Endothelial cell of umbilical vein (primary cell): ENCODE data around the gene ZNF565. TPM values are rescaled to one million over a fixed set of nuclear protein-coding genes. Genes with fewer than 3 reads are reported as not detected.

ENCODE experiments used
- BruUV-seq: library from RNA; stranded (reverse); fragments of 400-500 nt; replicated peaks from 2 replicates; lab custom pipeline; 2021; lab: Mats Ljungman, UMichigan
- CTCF ChIA-PET: fragments of 300-600, 350-600 bp; sonication (Branson Sonifier 250); formaldehyde crosslinking; loops from one replicate; lab custom pipeline; 2021; ENCODE audit warnings: antibody characterized with exemption, inconsistent platforms; lab: Charles Lee
- POLR2A ChIA-PET: fragments of 300-600, 350-600 bp; sonication (Branson Sonifier 250); formaldehyde crosslinking; loops from one replicate; lab custom pipeline; 2021; ENCODE audit warnings: antibody characterized with exemption, inconsistent platforms; lab: Charles Lee
- DNase-seq: peaks from one replicate; pipeline ENCODE4 v3.0.0-alpha.2; 2011; ENCODE audit warnings: low read depth, low spot score
- FAIRE-seq: peaks from 2 replicates; lab custom pipeline; 2011; peaks lifted over from hg19 to GRCh38; lab: Jason Lieb, UNC
- H2AFZ ChIP-seq: 2 replicates; pipeline ENCODE4 v1.6.0; 2012; ENCODE audit warnings: low read depth, low read length, control low read depth, inconsistent platforms
- H3K27ac ChIP-seq: 2 replicates; pipeline ENCODE4 v1.5.1; 2011; ENCODE audit warnings: low read depth, mild to moderate bottlenecking, control low read depth, low read length, moderate library complexity; ENCODE audit not compliant: insufficient read depth
- H3K27me3 ChIP-seq, 2 experiments: 2 replicates each; pipeline versions ENCODE4 v1.6.0 to v1.6.1; 2011; ENCODE audit warnings: low read length in 2 of 2, mixed read lengths in 1 of 2; ENCODE audit not compliant: control insufficient read depth in 2 of 2, insufficient read depth in 2 of 2
- H3K36me3 ChIP-seq, 2 experiments: 2 replicates in 1 of 2; 3 replicates in 1 of 2; pipeline ENCODE4 v1.5.1; 2011; ENCODE audit warnings: low read length in 2 of 2, mild to moderate bottlenecking in 1 of 2, moderate library complexity in 1 of 2; ENCODE audit not compliant: control insufficient read depth in 2 of 2, insufficient read depth in 2 of 2; ENCODE audit errors: extremely low read depth in 1 of 2
- H3K4me1 ChIP-seq: 3 replicates; pipeline ENCODE4 v1.5.1; 2011; ENCODE audit warnings: mild to moderate bottlenecking, low read length; ENCODE audit not compliant: control insufficient read depth, insufficient read depth; ENCODE audit errors: extremely low read depth
- H3K4me2 ChIP-seq: 2 replicates; pipeline ENCODE4 v1.6.1; 2011; ENCODE audit warnings: low read length, control low read depth, mixed read lengths; ENCODE audit not compliant: insufficient read depth
- H3K4me3 ChIP-seq, 3 experiments: fragments of 200-600 bp in 1 of 3; sonication (generic), shearing (Covaris generic) in 1 of 3; replicated peaks in 1 of 3; 2 replicates each; pipeline ENCODE4 v1.5.1; 2011 to 2016; ENCODE audit warnings: control low read depth in 3 of 3, low read length in 3 of 3, mild to moderate bottlenecking in 2 of 3, inconsistent platforms in 1 of 3, low read depth in 1 of 3, moderate library complexity in 1 of 3; ENCODE audit not compliant: insufficient read depth in 1 of 3
- H3K79me2 ChIP-seq: 2 replicates; pipeline ENCODE4 v1.6.0; 2012; ENCODE audit warnings: low read length, inconsistent platforms; ENCODE audit not compliant: control insufficient read depth, insufficient read depth
- H3K9ac ChIP-seq: replicated peaks from 2 replicates; pipeline ENCODE3; 2011; ENCODE audit warnings: low read length, control low read depth; ENCODE audit not compliant: insufficient read depth; ENCODE audit errors: extremely low read depth
- H3K9me1 ChIP-seq: replicated peaks from 3 replicates; pipeline ENCODE4 v1.6.0; 2011; ENCODE audit warnings: mild to moderate bottlenecking, low read length; ENCODE audit not compliant: control insufficient read depth, insufficient read depth; ENCODE audit errors: extremely low read depth
- H3K9me3 ChIP-seq: replicated peaks from 2 replicates; pipeline ENCODE4 v1.5.1; 2012; ENCODE audit warnings: low read length, inconsistent platforms; ENCODE audit not compliant: control insufficient read depth, insufficient read depth
- H4K20me1 ChIP-seq: replicated peaks from 2 replicates; pipeline ENCODE3; 2011; ENCODE audit warnings: mild to moderate bottlenecking, low read length; ENCODE audit not compliant: control insufficient read depth, insufficient read depth; ENCODE audit errors: extremely low read depth
- CTCF ChIP-seq, 2 donors: IDR thresholded peaks; 1 replicate in 1 of 2; 2 replicates in 1 of 2; pipeline ENCODE4 v1.5.1; 2011; ENCODE audit warnings: low read length in 2 of 2, mild to moderate bottlenecking in 2 of 2, moderate library complexity in 2 of 2, control low read depth in 1 of 2, inconsistent platforms in 1 of 2, low read depth in 1 of 2; ENCODE audit not compliant: insufficient read depth in 1 of 2; ENCODE audit errors: extremely low read depth in 1 of 2
- EZH2 ChIP-seq: IDR thresholded peaks from 2 replicates; pipeline ENCODE4 v1.6.1; 2012; ENCODE audit warnings: borderline replicate concordance, low read depth, mild to moderate bottlenecking, moderate library complexity, low read length, inconsistent platforms; ENCODE audit not compliant: severe bottlenecking
- FOS ChIP-seq: IDR thresholded peaks from 2 replicates; pipeline ENCODE4 v1.6.1; 2011; ENCODE audit warnings: mild to moderate bottlenecking, low read length, moderate library complexity, borderline replicate concordance; ENCODE audit not compliant: insufficient read depth
- GATA2 ChIP-seq: IDR thresholded peaks from 2 replicates; pipeline ENCODE4 v1.7.0; 2011; ENCODE audit warnings: low read depth, mild to moderate bottlenecking, moderate library complexity, mixed read lengths, low read length; ENCODE audit not compliant: insufficient read length, insufficient read depth
- JUN ChIP-seq: IDR thresholded peaks from 2 replicates; pipeline ENCODE4 v1.6.1; 2011; ENCODE audit warnings: borderline replicate concordance, low read depth; ENCODE audit not compliant: insufficient read length, insufficient read depth
- MAX ChIP-seq: IDR thresholded peaks from 2 replicates; pipeline ENCODE4 v1.6.1; 2011; ENCODE audit not compliant: insufficient read depth, insufficient read length
- MYC ChIP-seq: IDR thresholded peaks from one replicate; pipeline ENCODE4 v1.6.1; 2011; ENCODE audit warnings: mild to moderate bottlenecking, low read depth, low read length
- POLR2A ChIP-seq: IDR thresholded peaks from 2 replicates; pipeline ENCODE4 v1.6.1; 2012; ENCODE audit warnings: low read depth, mild to moderate bottlenecking, control low read depth, low read length
- POLR2AphosphoS5 ChIP-seq: IDR thresholded peaks from 2 replicates; pipeline ENCODE4 v1.6.1; 2012; ENCODE audit warnings: low read depth, mild to moderate bottlenecking, control low read depth, low read length, moderate library complexity; ENCODE audit not compliant: insufficient read depth
- dilution Hi-C: fragments of 300-500 bp; cut with MboI; formaldehyde crosslinking; loops from one replicate; pipeline ENCODE4 v1.15.0; 2019; ENCODE audit warnings: low sequenced_read_pairs; ENCODE audit not compliant: extremely low pct_ligation_motif_present
- intact Hi-C: fragments of 100-400 bp; cut with micrococcal nuclease; formaldehyde crosslinking; loops from one replicate; pipeline ENCODE4 v1.10.0; 2022
- polyA plus RNA-seq, 4 experiments: library from polyadenylated mRNA; depleted of rRNA in 3 of 4; stranded (reverse) in 3 of 4; unstranded in 1 of 4; fragments of >200 nt; gene quantifications; 2 replicates each; pipeline versions ENCODE4 v1.2.1 to v1.2.3, GENCODE V29; 2011 to 2012; ENCODE audit warnings: missing spikeins in 1 of 4
- total RNA-seq: library from RNA; stranded (reverse); gene quantifications from 2 replicates; pipeline ENCODE4 v1.2.3, GENCODE V29; 2021

Gene ZNF565
- total and polyA plus RNA-seq, 2 donors (not counting 3 experiments of a cell fraction or from before 2014, with no cell fraction given) = 1.4 to 3.6 TPM

DNA sequence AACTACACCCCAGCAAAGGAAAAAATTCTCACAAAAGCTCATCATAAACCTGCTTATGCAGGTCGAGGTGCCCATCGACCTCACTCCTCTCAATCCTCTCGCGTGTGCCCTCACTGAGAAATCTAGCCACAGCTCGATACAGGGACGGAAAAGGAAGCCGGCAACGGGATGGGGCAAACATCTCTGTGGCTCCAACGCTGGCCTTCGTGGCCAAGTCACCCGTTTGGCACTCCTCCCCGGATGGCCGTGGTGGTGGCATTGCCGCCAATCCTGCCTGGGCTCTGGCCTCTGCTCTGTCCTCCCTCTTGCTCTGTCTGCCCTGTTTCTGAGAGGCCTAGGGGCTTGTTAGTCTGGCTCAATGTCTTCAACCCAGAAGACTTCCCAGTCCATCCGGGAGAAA lies 41.6 kb upstream of the ZNF565 start:
- Histone ChIP-seq H3K9me3 (no peaks in the 10 kb centered on the region), H3K9me1 (no peaks in the 10 kb centered on the region), H3K79me2 (no peaks in the 10 kb centered on the region), H4K20me1 (no peaks in the 10 kb centered on the region), H3K4me1 (no peaks in the 10 kb centered on the region), H3K36me3 (no peaks in the 10 kb centered on the region), H3K27me3 (no peaks in the 10 kb centered on the region), H3K27ac (no peak overlapping the region), H3K4me2 (no peak overlapping the region), H2AFZ (no peak overlapping the region), H3K9ac (no peak overlapping the region), H3K4me3 (no peak overlapping the region)
- dilution Hi-C loops = no loop called here
- intact Hi-C loops = no loop called here
- TF ChIP-seq MAX = no peak
- TF ChIP-seq MYC = no peak
- no peak for TF ChIP-seq EZH2
- no peak for TF ChIP-seq JUN
- no peak for TF ChIP-seq FOS
- no peak for TF ChIP-seq CTCF (IDR thresholded peaks at IDR 0.05; ENCODE audit: extremely low read depth in 1 of 2, insufficient read depth in 1 of 2, low read depth in 1 of 2, low read length in 2 of 2)
- no peak for TF ChIP-seq POLR2AphosphoS5
- TF ChIP-seq GATA2 = no peak
- no peak for TF ChIP-seq POLR2A
- no peak for DNase-seq
- BruUV-seq = no TSS peak
- ChIA-PET POLR2A (no interaction called here), CTCF (no interaction called here)
- FAIRE-seq = no peak
